COR-L47 (cell line): Measurements from ENCODE around the gene PDGFB.
"Not testable (repeated sequence)": the region's sequence is repeated elsewhere in the genome, so short reads cannot be mapped to it uniquely, and the experiment has no call there.

Source experiments
- DNase-seq: peaks from one replicate; lab custom pipeline; 2025; lab: John Stamatoyannopoulos, UW

PDGFB gene

GRCh38 chr22:39226353-39226752 is 18.4 kb downstream of the PDGFB start:
- no peak for DNase-seq

GRCh38 chr22:39225591-39225990 is 19.2 kb downstream of the PDGFB start:
- DNase-seq: no peak

- no peak for DNase-seq
Measured at GRCh38 chr22:39224550-39224949, 20.2 kb downstream of the PDGFB start.

- no peak for DNase-seq
Measured at GRCh38 chr22:39223091-39223710, 21.6 kb downstream of the PDGFB start.

GRCh38 chr22:39221999-39222686 is 22.6 kb downstream of the PDGFB start:
- no peak for DNase-seq

GRCh38 chr22:39220890-39221850 is 23.6 kb downstream of the PDGFB start:
- no peak for DNase-seq

- no peak for DNase-seq
Measured at GRCh38 chr22:39220450-39220849, 24.3 kb downstream of the PDGFB start.

GRCh38 chr22:39219071-39220039 is 25.4 kb downstream of the PDGFB start:
- DNase-seq: peak; percentile 6

GRCh38 chr22:39218432-39218831 is 26.4 kb downstream of the PDGFB start:
- DNase-seq: not testable (repeated sequence)

- no peak for DNase-seq
Measured at GRCh38 chr22:39216143-39216490, 28.7 kb downstream of the PDGFB start.

- no peak for DNase-seq
Measured at GRCh38 chr22:39215426-39216142, 29.2 kb downstream of the PDGFB start.

- no peak for DNase-seq
Measured at GRCh38 chr22:39215070-39215396, 29.7 kb downstream of the PDGFB start.

- no peak for DNase-seq
Measured at GRCh38 chr22:39214383-39215069, 30.3 kb downstream of the PDGFB start.

GRCh38 chr22:39214006-39214382 is 30.8 kb downstream of the PDGFB start:
- no peak for DNase-seq

GRCh38 chr22:39212721-39213376 is 31.9 kb downstream of the PDGFB start:
- DNase-seq: no peak

- DNase-seq: peak; percentile 48
Measured at GRCh38 chr22:39209756-39210155, 35.0 kb downstream of the PDGFB start.

- DNase-seq: no peak
Measured at GRCh38 chr22:39208013-39208680, 36.6 kb downstream of the PDGFB start.

- DNase-seq: peak; percentile 14
Measured at GRCh38 chr22:39207141-39208012, 37.4 kb downstream of the PDGFB start.
